Ovary (tissue), 3 donors: Measurements from ENCODE around the gene NXNL2.

Experiments
- EP300 ChIP-seq: sonication (generic); formaldehyde crosslinking; IDR thresholded peaks from one replicate; pipeline ENCODE4 v1.6.1; 2017; ENCODE audit warnings: antibody characterized with exemption
- TF ChIP-seq, protein P1 (sequence below), 3 donors: fragments of 450-650 bp in 2 of 3; fragments of 200-600 bp in 1 of 3; IDR thresholded peaks; one replicate each; pipeline versions ENCODE4 v1.5.1 to v1.8.0; 2016 to 2022; ENCODE audit warnings: antibody characterized with exemption in 3 of 3, mild to moderate bottlenecking in 1 of 3
- donor health status: DM: no; HTN: no; CAD: no.

DNA sequence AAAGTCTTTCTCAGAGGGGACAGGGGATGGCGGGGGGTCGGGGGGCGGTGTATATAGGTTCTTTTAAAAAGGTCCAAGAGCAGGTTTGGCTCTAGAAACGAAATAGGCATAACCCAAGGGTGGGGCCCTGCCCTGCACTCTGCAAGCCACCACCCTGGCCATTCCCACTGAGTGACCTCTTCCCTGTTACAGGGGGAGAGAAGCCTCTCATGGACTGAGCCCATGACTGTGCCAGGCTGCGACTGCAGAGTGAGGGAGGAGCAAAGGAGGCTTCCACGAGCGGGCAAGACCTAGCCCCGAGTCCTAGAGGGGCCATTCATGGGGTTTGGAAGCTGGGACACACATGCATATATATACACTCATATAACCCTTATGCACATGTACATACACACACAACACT is 10.1 kb upstream of the NXNL2 start:
- TF ChIP-seq, protein P1, sequence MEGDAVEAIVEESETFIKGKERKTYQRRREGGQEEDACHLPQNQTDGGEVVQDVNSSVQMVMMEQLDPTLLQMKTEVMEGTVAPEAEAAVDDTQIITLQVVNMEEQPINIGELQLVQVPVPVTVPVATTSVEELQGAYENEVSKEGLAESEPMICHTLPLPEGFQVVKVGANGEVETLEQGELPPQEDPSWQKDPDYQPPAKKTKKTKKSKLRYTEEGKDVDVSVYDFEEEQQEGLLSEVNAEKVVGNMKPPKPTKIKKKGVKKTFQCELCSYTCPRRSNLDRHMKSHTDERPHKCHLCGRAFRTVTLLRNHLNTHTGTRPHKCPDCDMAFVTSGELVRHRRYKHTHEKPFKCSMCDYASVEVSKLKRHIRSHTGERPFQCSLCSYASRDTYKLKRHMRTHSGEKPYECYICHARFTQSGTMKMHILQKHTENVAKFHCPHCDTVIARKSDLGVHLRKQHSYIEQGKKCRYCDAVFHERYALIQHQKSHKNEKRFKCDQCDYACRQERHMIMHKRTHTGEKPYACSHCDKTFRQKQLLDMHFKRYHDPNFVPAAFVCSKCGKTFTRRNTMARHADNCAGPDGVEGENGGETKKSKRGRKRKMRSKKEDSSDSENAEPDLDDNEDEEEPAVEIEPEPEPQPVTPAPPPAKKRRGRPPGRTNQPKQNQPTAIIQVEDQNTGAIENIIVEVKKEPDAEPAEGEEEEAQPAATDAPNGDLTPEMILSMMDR (IDR thresholded peaks at IDR 0.05): no peak
- TF ChIP-seq EP300: no peak
